ENCODE measurements around the gene ZNF558.

DNA sequence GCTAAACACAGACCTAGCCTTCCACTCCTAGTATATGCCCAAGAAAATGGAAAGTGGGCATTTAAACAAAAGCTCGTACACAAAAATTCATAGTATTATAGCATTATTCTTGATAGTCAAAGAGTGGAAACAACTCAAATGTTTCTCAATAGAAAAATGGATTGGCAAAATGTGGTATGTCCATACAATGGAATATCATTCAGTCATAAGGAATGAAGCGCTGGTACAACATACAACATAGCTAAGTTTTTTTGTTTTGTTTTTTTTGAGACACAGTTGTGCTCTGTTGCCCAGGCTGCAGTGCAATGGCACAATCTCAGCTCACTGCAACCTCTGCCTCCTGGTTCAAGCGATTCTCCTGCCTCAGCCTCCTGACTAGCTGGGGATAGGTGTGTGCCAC is 11.9 kb downstream of the ZNF558 start:
- TF ChIP-seq, protein P1, sequence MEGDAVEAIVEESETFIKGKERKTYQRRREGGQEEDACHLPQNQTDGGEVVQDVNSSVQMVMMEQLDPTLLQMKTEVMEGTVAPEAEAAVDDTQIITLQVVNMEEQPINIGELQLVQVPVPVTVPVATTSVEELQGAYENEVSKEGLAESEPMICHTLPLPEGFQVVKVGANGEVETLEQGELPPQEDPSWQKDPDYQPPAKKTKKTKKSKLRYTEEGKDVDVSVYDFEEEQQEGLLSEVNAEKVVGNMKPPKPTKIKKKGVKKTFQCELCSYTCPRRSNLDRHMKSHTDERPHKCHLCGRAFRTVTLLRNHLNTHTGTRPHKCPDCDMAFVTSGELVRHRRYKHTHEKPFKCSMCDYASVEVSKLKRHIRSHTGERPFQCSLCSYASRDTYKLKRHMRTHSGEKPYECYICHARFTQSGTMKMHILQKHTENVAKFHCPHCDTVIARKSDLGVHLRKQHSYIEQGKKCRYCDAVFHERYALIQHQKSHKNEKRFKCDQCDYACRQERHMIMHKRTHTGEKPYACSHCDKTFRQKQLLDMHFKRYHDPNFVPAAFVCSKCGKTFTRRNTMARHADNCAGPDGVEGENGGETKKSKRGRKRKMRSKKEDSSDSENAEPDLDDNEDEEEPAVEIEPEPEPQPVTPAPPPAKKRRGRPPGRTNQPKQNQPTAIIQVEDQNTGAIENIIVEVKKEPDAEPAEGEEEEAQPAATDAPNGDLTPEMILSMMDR (IDR thresholded peaks at IDR 0.05), result no peak
- TF ChIP-seq EZH2phosphoT487 (IDR thresholded peaks at IDR 0.05; ENCODE audit: borderline replicate concordance, low read depth) (no peak), POLR2AphosphoS5 (IDR thresholded peaks at IDR 0.05; ENCODE audit: low read depth, low read length) (no peak)
